H9 (cell line): ENCODE measurements around the gene LMNTD2. TPM values are rescaled to one million over a fixed set of nuclear protein-coding genes. Genes with fewer than 3 reads are reported as not detected.
A peak's percentile ranks its signal among the peaks of the same experiment; 100 is the strongest.

ENCODE experiments used
- DNase-seq: peaks from one replicate; pipeline ENCODE4 v3.0.0-alpha.2; 2017
- H2AFZ ChIP-seq: one replicate; pipeline ENCODE4 v1.6.1; 2013; ENCODE audit warnings: mild to moderate bottlenecking, low read length, control low read depth, moderate library complexity
- H2AK5ac ChIP-seq: 2 replicates; pipeline ENCODE4 v1.6.1; 2013; ENCODE audit warnings: low read length, control low read depth, mixed read lengths; ENCODE audit not compliant: insufficient read length
- H2BK120ac ChIP-seq: one replicate; pipeline ENCODE4 v1.6.1; 2013; ENCODE audit warnings: low read depth, mild to moderate bottlenecking, low read length, control low read depth, inconsistent platforms; ENCODE audit not compliant: poor library complexity, severe bottlenecking
- H2BK12ac ChIP-seq: 2 replicates; pipeline ENCODE4 v1.6.1; 2013; ENCODE audit warnings: low read length, control low read depth, mixed read lengths, low read depth; ENCODE audit not compliant: insufficient read length
- H2BK15ac ChIP-seq: 2 replicates; pipeline ENCODE4 v1.6.1; 2013; ENCODE audit warnings: low read depth, low read length, control low read depth
- H2BK20ac ChIP-seq: one replicate; pipeline ENCODE4 v1.6.1; 2013; ENCODE audit warnings: low read depth, mild to moderate bottlenecking, low read length, control low read depth, inconsistent platforms; ENCODE audit not compliant: poor library complexity, severe bottlenecking
- H2BK5ac ChIP-seq: 2 replicates; pipeline ENCODE4 v1.6.1; 2013; ENCODE audit warnings: low read length, control low read depth, mixed read lengths; ENCODE audit not compliant: insufficient read length
- H3K14ac ChIP-seq: 2 replicates; pipeline ENCODE4 v1.6.1; 2013; ENCODE audit warnings: low read length, control low read depth; ENCODE audit not compliant: insufficient read depth
- H3K18ac ChIP-seq: 2 replicates; pipeline ENCODE4 v1.6.1; 2013; ENCODE audit warnings: low read depth, mild to moderate bottlenecking, mixed read lengths, low read length, control low read depth; ENCODE audit not compliant: insufficient read length
- H3K23ac ChIP-seq: 2 replicates; pipeline ENCODE4 v1.6.1; 2013; ENCODE audit warnings: low read length, control low read depth, mixed read lengths, low read depth; ENCODE audit not compliant: insufficient read length
- H3K23me2 ChIP-seq: 2 replicates; pipeline ENCODE4 v1.6.1; 2013; ENCODE audit warnings: low read depth, mild to moderate bottlenecking, mixed read lengths, low read length, control low read depth; ENCODE audit not compliant: insufficient read length, poor library complexity, severe bottlenecking
- H3K27ac ChIP-seq: 2 replicates; pipeline ENCODE4 v1.5.1; 2013; ENCODE audit warnings: low read length, control low read depth, mixed read lengths, low read depth; ENCODE audit not compliant: insufficient read length
- H3K27me3 ChIP-seq: 2 replicates; pipeline ENCODE4 v1.6.1; 2013; ENCODE audit warnings: low read length, control low read depth, inconsistent platforms; ENCODE audit not compliant: insufficient read depth
- H3K4ac ChIP-seq: 2 replicates; pipeline ENCODE4 v1.6.1; 2013; ENCODE audit warnings: low read depth, mild to moderate bottlenecking, control low read depth, inconsistent platforms, low read length, moderate library complexity
- H3K4me1 ChIP-seq: 2 replicates; pipeline ENCODE4 v1.6.1; 2013; ENCODE audit warnings: low read length, control low read depth, inconsistent platforms; ENCODE audit not compliant: insufficient read depth
- H3K4me2 ChIP-seq: 2 replicates; pipeline ENCODE4 v1.6.1; 2013; ENCODE audit warnings: low read length, control low read depth, mixed read lengths; ENCODE audit not compliant: insufficient read length, insufficient read depth
- H3K56ac ChIP-seq: 2 replicates; pipeline ENCODE4 v1.6.1; 2013; ENCODE audit warnings: low read depth, mild to moderate bottlenecking, mixed read lengths, low read length, control low read depth; ENCODE audit not compliant: insufficient read length
- H3K79me1 ChIP-seq: 2 replicates; pipeline ENCODE4 v1.6.1; 2013; ENCODE audit warnings: low read depth, mild to moderate bottlenecking, moderate library complexity, low read length, control low read depth, inconsistent platforms; ENCODE audit not compliant: insufficient read depth, poor library complexity, severe bottlenecking
- H3K79me2 ChIP-seq: 2 replicates; pipeline ENCODE4 v1.6.1; 2013; ENCODE audit warnings: low read length, control low read depth, inconsistent platforms; ENCODE audit not compliant: insufficient read depth
- H3K9ac ChIP-seq: 2 replicates; pipeline ENCODE4 v1.6.1; 2013; ENCODE audit warnings: low read length, control low read depth, mixed read lengths; ENCODE audit not compliant: insufficient read length; ENCODE audit errors: extremely low read depth
- H3K9me3 ChIP-seq: one replicate; pipeline ENCODE4 v1.6.1; 2013; ENCODE audit warnings: low read depth, low read length, inconsistent platforms; ENCODE audit not compliant: control insufficient read depth
- H3T11ph ChIP-seq: one replicate; pipeline ENCODE4 v1.6.1; 2013; ENCODE audit warnings: mild to moderate bottlenecking, low read length, control low read depth, inconsistent platforms
- H4K20me1 ChIP-seq: one replicate; pipeline ENCODE4 v1.6.1; 2013; ENCODE audit not compliant: control insufficient read depth, insufficient read length, insufficient read depth
- H4K5ac ChIP-seq: 2 replicates; pipeline ENCODE4 v1.6.1; 2013; ENCODE audit warnings: low read depth, mild to moderate bottlenecking, mixed read lengths, low read length, control low read depth; ENCODE audit not compliant: insufficient read length
- H4K8ac ChIP-seq: replicated peaks from 2 replicates; pipeline ENCODE4 v1.6.1; 2013; ENCODE audit warnings: low read length, control low read depth, mixed read lengths, low read depth; ENCODE audit not compliant: insufficient read length
- H4K91ac ChIP-seq: 2 replicates; pipeline ENCODE4 v1.6.1; 2013; ENCODE audit warnings: low read depth, mild to moderate bottlenecking, moderate library complexity, mixed read lengths, low read length, control low read depth; ENCODE audit not compliant: insufficient read length
- H3K27ac Mint-ChIP-seq, 3 experiments: 2 replicates in 2 of 3; 3 replicates in 1 of 3; pipeline ENCODE4 v1.8.0; 2020 to 2021; ENCODE audit warnings: mixed read lengths in 3 of 3, mild to moderate bottlenecking in 1 of 3, moderate library complexity in 1 of 3
- H3K27me3 Mint-ChIP-seq: 2 replicates; pipeline ENCODE4 v1.8.0; 2021; ENCODE audit warnings: low read depth, mild to moderate bottlenecking, moderate library complexity, mixed read lengths
- H3K36me3 Mint-ChIP-seq, 3 experiments: 2 replicates in 2 of 3; 3 replicates in 1 of 3; pipeline ENCODE4 v1.8.0; 2020 to 2021; ENCODE audit warnings: low read depth in 3 of 3, mixed read lengths in 3 of 3; ENCODE audit not compliant: insufficient read depth in 1 of 3
- H3K4me1 Mint-ChIP-seq, 2 experiments: 2 replicates each; pipeline ENCODE4 v1.8.0; 2020; ENCODE audit warnings: mixed read lengths in 2 of 2
- H3K4me3 Mint-ChIP-seq, 2 experiments: 2 replicates in 1 of 2; 3 replicates in 1 of 2; pipeline ENCODE4 v1.8.0; 2020 to 2021; ENCODE audit warnings: mild to moderate bottlenecking in 2 of 2, mixed read lengths in 2 of 2, moderate library complexity in 1 of 2
- H3K9me3 Mint-ChIP-seq, 2 experiments: 2 replicates in 1 of 2; 3 replicates in 1 of 2; pipeline ENCODE4 v1.8.0; 2020; ENCODE audit warnings: mild to moderate bottlenecking in 2 of 2, mixed read lengths in 2 of 2, moderate library complexity in 1 of 2
- WGBS: extraction: QIAGEN DNeasy Blood & Tissue Kit; methylation state at CpG from one replicate; pipeline ENCODE4 v1.1.7; 2013; ENCODE audit warnings: missing lambda C conversion rate, low lambda C conversion rate, mixed read lengths; ENCODE audit not compliant: insufficient read length; ENCODE audit errors: extremely low coverage; 5-methylcytosine and 5-hydroxymethylcytosine counted together
- total RNA-seq: library from RNA; stranded (reverse); gene quantifications from 2 replicates; pipeline ENCODE4 v1.2.1, GENCODE V29; 2021
- TF ChIP-seq, protein P1 (sequence below): fragments of 200-600 bp; sonication (generic); conservative IDR thresholded peaks from 3 replicates; pipeline ENCODE4 v1.8.0; 2021; ENCODE audit warnings: antibody characterized with exemption, mild to moderate bottlenecking

Gene LMNTD2
- total RNA-seq, 1 experiment from 2014 or later, result 4.7 TPM

- Histone ChIP-seq H3K9ac (no peak overlapping the region), H2BK20ac (no peak overlapping the region), H4K91ac (no peak overlapping the region), H2BK15ac (no peak overlapping the region), H3T11ph (no peak overlapping the region), H3K23ac (no peak overlapping the region), H3K14ac (no peak overlapping the region), H2AK5ac (no peak overlapping the region), H3K23me2 (peaks cover 13% of the 10 kb centered on the region), H3K4ac (no peak overlapping the region), H2AFZ (no peak overlapping the region), H3K79me1 (peaks cover 10% of the 10 kb centered on the region), H3K9me3 (no peaks in the 10 kb centered on the region), H4K8ac (no peak overlapping the region), H3K18ac (no peak overlapping the region), H4K5ac (no peak overlapping the region), H4K20me1 (no peaks in the 10 kb centered on the region), H2BK12ac (no peak overlapping the region), H3K4me1 (no peaks in the 10 kb centered on the region), H3K27ac (no peak overlapping the region), H3K4me2 (peak overlapping the region; percentile 94), H2BK120ac (no peak overlapping the region), H2BK5ac (no peak overlapping the region), H3K79me2 (peaks cover 42% of the 10 kb centered on the region; the same call in 1 of the 2 replicates), H3K27me3 (no peaks in the 10 kb centered on the region; the same call in 1 of the 2 replicates), H3K56ac (no peak overlapping the region)
- Mint-ChIP-seq H3K36me3 (peaks cover 13 to 30% (median 24%) of the 10 kb centered on the region in 3 experiments; a peak in 6 of 7 replicates), H3K27me3 (peaks cover 14% of the 10 kb centered on the region), H3K4me1 (peaks cover 23 to 28% of the 10 kb centered on the region in 2 experiments), H3K9me3 (no peaks in the 10 kb centered on the region), H3K4me3 (peak overlapping the region; percentile 68 to 86), H3K27ac (peak overlapping the region in 1 of 3 experiments; percentile 83; a peak in 1 of 7 replicates)
- no CpG with 5 or more reads among the region's 21 CpGs for WGBS
- DNase-seq, result no peak
- TF ChIP-seq, protein P1, sequence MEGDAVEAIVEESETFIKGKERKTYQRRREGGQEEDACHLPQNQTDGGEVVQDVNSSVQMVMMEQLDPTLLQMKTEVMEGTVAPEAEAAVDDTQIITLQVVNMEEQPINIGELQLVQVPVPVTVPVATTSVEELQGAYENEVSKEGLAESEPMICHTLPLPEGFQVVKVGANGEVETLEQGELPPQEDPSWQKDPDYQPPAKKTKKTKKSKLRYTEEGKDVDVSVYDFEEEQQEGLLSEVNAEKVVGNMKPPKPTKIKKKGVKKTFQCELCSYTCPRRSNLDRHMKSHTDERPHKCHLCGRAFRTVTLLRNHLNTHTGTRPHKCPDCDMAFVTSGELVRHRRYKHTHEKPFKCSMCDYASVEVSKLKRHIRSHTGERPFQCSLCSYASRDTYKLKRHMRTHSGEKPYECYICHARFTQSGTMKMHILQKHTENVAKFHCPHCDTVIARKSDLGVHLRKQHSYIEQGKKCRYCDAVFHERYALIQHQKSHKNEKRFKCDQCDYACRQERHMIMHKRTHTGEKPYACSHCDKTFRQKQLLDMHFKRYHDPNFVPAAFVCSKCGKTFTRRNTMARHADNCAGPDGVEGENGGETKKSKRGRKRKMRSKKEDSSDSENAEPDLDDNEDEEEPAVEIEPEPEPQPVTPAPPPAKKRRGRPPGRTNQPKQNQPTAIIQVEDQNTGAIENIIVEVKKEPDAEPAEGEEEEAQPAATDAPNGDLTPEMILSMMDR, result no peak
Measured at GRCh38 chr11:578276-579035, 17.9 kb upstream of the LMNTD2 start.
